Fibroblast of skin of scalp (primary cell): ENCODE measurements around the gene ACTR1B.
"Not testable (repeated sequence)": the region's sequence is repeated elsewhere in the genome, so short reads cannot be mapped to it uniquely, and the experiment has no call there.

Experiments
- DNase-seq: peaks from one replicate; pipeline ENCODE4 v3.0.0-alpha.2; 2013

The ACTR1B gene

DNA sequence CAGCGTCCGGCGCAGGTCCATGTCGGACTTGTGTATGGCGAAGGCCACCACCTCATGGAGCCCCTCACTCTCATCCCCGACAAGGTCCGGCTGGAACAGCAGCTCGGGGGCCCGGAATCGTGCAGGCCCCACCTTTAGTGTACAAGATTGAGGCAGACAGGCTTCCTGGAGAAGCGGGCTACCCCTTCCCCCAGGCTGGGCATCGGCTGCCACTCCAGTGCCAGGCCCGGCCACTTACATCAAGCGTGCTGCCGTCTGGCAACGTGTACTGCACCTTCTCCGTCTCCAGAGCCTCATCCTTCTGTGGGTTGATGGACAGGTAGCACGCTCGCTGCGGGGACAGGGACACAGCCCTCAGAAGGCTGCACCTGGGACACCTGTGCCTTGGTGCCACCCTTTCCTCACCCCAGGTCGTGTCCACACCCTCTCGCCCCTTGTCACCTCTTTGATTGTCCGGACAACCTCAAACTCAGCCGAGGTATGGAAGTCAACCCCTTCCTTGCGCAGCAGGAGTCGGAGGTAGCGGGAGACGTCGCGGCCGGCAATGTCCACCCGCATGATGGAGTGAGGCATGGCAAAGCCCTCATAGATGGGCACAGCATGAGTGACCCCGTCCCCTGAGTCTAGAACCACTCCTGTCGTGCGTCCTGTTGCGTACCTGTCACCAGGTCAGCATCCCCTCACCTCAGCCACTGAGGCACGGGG lies 5.7 kb downstream of the ACTR1B start:
- no peak for DNase-seq

DNA sequence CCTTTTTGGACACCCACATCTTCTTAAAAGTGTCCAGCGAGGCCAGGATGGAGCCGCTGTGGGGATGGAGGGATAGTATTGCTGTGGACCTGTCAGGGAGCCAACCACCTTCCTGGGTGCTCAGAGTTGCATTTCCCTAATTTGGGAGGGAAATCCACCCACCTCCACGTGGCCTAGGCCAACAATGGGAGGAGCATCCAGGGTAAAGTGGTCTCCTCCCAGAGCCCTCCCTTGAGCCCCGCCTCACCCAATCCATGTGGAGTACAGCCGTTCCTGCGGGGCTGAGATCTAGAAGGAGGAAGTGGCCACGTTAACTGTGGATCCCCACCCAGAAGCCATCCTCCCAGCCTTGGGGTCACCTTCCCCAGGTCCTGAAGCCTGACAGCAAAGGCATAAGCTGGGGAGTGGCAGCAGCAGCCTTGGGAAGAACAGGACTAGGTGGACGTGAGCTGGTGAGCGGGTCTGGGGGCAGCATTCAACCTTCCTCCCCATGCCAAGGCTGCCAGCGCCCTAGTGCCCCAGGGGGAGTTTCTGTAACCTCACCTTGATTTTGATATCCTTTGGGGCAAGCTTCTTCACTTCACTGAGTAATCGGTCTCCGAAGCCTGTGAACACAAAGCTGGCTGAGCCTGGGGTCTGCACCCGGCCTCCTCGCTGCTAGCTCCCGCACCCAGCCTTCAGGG lies 6.8 kb downstream of the ACTR1B start:
- DNase-seq = no peak

DNA sequence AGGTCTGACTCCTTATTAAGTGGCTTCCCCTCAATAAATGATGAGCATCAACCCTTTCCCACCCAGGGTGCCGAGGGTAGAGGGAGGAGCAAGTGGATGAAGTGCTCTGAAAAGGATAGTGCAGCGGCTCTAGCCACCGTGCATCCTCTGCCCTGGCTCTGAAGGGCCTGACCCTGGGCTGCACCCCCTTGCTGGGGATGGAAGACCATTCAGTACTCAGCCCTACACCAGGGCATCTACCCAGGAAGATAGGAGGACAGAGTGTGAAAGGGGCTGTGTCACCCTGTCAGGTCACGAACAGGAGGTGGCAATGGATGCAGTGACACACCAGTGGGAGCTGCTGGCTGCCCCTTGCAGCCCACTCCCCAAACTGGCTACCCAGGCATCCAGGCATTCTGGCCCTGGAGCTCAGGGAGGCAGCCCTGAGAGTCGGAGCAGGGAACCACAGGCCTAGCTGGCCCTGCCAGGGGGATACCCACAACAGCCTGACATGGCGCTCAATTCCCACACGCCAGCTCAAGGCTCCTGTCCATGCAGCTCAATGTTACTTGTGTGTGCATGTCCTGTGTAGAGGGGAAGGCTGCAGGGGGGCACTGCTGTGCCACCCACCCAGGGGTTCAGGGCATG lies 7.6 kb downstream of the ACTR1B start:
- no peak for DNase-seq

DNA sequence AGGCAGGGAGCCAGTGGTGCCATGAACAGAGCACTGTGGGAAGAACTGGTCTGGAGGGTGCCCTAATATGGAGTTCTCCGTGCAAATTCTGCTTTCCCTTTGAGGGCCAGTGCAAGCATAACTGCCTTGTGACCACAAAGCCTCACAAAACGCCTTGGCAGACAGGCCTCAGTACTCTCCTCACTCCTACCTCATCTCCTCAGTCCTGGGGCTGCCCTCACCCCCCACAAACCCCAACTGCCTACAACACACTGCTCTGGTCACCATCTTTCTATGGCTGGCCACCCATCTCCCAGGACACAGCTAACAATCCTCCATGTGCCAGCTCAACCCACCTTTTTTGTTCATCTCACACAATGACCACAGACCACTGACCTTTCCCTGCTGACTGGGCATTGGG lies 9.1 kb downstream of the ACTR1B start:
- no peak for DNase-seq

DNA sequence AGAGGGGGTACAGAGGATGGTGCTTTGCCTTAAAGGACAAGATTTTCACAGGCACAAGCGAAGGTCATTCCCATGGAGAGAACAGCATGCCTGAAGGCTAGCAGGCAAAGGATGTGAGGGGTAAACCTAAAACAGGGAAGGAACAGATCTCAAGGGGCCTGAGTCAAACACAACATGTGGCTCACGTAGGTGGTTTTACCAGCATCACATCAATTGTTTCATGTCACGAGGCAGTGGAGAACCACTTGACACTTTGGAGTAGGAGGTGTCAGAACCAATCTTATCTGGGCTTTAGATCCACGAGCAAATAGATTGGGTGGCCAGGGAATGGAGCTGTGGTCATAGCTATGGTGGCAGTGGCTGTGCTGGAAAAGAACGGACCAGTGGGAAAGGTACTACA lies 9.5 kb downstream of the ACTR1B start:
- DNase-seq = no peak

DNA sequence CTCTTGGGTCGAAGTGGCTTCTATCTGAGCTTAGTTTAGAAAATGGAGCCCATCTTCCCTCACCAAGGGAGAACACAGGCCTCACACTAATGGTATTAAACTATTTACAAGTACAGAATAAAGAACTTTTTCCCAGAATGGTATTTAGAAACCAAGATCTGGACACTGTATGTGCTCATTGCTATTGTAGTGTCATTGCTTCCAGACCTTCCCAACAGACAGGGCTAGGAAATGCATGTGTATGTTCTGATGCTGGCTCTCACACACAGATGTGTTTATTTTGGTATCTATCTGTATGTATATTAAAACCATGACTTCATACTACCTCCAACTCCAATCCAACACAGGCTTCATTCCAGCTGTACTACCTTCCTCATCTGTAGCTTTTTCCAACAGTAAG lies 10.0 kb downstream of the ACTR1B start:
- no peak for DNase-seq

DNA sequence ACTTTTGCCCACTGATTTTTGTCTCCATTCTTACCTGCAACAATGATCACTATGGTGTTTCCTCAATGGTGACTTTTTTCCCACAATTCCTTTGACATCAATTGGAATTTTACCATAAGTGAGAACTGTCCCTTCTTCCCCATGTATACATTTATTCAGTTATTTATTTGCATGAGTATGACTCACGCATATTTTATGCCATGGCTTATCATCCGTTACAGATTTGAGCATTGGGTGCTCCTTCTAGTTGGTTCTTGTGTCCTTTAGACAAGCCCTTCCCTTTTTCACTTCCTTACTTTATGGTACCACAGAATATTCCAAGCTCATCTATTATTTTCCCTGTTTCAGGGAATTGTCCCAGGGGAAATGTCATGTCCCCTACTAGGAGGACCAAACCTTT lies 10.4 kb downstream of the ACTR1B start:
- no peak for DNase-seq

DNA sequence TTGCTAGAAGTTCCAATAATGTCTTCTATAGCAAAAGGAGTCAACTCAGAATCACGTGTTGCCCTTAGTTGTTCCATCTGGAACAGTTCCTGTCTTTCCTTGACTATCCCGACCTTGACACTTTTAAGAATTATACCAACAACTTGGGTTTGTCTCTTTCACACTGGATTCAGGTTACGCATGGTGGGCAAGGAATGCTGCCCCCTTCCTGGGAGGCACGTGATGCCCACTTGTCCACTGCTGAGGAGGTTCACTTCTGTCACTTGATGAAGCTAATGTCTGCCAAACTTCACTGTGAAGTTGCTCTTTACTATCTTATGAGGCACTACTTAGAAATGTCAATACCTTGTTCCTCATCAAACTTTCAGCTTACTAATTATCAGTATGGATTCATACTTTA lies 12.7 kb downstream of the ACTR1B start:
- DNase-seq = no peak

DNA sequence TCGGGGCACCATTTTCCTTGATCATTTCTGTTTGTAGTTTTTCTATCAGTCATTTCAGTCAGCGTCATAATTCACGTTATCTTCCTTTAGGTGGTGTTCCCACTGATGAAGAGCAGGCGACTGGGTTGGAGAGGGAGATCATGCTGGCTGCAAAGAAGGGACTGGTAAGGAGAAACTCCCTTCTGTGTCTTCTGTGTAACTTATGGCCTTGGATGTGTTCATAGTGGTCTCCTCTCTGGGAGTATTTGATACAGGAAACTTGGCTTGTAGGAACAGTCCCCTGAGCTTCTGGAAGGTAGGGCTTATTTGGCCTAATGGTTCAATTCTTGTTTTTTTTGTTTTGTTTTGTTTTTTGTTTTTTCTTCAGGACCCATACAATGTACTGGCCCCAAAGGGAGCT lies 16.9 kb downstream of the ACTR1B start:
- no peak for DNase-seq

DNA sequence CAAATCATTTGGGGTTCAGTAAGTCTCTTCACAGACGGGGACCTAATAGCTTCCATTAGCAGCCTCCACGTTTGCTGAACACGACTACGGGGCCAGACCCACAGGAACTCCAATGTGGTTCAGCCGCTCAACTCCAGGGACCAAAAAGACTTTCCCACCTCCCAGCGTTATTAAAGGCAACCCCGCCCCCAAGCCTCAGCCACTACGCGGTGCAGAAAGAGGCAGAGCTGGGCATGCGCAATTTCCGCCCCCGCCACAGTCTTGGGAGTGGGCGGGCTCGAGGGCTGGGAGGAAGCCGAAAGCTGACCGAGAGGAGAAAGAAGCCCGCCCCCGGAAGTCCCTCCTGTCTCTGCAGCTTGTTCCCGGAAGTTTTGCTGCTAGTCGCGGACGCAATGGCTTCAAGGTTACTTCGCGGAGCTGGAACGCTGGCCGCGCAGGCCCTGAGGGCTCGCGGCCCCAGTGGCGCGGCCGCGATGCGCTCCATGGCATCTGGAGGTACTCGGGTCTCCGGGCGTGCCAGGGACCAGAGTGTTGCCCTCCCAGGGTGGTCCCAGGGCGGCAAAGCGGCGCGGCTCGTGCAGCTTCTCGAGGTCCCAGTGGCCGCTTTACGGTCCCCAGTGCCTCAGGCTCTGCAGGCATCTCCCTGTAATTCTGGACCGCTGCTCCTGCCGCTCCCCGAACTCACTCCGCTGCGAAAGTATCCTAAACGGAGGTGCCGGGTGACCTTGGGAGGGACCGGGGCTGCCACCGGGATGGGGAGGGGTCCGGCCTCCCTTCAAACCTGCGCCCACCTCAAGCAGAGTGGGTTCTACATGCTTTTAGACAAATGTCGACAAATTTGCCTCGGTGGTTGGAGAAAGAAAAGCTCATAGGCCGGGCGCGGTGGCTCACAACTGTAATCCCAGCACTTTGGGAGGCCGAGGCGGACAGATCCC lies 17.9 kb downstream of the ACTR1B start, which contains the start of gene COX5B:
Gene COX5B (plus strand): TSS at position 368 of the 935 bp plus-strand sequence. CDS start 25 bp downstream, at position 393.
- DNase-seq = peak; percentile 98

DNA sequence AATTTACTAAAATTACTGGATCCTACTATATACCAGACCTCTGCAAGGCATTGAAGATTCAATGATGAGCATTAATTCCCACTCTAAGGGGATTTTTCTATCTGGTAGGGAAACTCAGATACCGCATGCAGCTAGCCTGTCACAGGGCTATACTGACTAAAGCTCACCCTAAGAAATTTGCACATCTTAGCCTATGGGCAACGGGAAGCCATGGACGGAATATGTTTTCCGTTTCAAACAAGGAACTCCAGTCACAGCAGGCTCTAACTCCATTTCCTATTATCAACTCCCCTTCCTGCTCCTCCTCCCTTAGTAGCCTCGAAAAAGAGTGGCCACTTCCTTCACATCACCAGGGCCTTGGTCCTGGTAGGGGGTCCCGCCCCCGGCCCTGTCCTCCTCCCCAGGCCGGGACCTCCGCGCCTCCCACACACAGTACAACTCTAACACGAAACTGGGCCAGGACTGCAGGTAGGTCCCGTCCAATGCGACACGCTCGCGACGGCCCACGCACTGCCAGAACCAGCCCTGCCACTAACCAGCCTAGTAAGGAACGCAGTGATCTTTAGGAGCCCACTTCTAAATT lies 18.6 kb downstream of the ACTR1B start:
- DNase-seq = no peak

DNA sequence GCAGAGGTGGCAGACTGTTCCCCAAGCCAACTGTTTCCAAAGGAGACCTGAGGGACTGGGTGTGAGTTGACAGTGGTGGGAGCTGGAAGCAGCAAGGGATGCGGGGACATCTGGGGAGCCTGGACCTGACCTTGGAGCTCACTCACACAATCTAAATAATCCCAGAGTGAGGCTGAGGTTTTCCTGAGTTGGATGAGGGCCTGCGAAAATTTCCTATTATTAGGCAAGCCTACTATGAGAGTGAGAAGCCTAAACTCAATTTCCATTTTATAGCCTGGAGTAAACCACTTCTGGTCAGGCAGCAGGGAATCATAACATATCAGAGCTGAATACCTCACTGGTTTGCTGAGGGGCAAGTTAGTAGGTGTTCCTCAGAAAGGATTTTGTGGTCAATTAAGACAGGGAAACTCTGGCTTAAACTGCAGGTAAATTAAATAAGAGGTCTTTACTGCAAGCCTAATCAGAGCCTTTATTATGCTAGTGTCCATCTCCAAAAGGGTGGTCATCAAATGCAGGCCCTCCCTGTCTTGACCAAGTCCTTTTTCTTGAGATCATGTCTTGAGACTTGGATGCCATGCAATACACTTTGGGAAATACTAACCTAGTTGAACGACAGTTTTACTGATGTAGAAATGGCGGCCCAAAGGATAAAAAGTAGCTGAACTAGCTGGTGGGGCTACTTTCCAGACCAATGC lies 19.7 kb downstream of the ACTR1B start:
- no peak for DNase-seq

DNA sequence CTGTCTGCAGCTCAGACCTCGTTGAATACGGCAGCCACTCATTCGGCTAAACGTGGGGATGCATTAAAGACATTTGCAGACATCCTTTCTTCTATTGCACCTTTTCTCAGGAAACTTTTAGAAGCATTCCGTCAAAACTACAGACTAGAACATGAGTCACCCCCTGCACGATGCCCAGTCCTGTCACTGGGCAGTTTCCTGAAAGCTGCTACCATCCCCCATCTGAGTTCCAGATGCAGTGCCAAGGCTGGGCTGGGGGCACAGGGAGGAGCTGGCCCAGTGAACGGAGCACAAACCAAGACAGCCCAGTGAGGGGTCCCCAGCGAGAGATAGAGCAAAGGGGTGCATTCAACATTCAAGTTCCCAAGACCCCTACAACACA lies 37.8 kb downstream of the ACTR1B start:
- DNase-seq = not testable (repeated sequence)

DNA sequence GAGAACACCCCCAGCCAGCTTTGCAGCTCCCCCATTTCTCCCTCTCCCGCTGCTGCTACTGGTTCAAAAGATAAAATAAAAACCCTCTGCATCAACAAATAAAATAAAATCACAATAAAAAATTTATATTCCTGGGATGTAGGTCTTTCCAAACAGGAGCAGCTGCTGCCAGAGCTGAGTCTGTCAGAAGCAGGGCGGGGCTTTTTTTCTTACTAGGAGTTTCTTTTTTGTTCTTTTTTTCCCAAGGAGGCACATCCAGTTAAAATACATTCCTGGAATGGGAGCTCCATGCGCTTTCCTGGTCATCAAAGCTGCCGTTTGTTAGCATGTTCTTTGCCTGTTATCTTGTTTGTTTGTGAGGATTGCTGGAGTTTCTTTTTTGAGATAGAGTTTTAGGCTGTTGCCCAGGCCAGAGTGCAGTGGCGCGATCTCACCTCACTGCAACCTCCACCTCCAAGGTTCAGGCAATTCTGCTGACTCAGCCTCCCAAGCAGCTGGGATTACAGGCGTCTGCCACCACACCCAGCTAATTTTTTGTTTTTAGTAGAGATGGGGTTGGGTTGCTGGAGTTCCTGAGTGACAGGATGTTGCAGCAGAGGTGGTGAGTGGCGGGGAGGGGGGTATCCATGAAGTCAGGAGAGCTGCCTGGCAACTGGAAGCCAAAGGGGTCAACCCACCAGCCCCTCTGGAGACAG lies 38.3 kb downstream of the ACTR1B start:
- DNase-seq = not testable (repeated sequence)

DNA sequence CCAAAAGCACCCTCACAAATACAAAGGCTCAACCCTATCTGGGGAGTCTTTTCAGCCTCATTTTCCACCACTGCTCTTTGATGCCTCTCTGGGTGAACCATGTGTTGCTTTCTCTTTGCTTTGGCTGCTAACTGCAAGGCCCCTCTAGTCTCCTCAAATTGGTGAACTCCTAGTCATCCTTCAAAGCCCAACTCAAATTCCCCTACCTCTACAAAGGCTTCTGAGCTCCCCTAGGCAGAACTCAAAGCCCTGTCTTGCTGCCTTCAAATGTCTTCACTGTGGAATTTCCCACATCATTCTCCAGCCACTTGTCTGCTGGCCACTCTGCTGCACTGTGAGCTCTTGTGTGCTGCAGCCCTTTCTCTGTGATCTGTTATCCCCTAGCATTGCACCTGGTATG lies 40.9 kb downstream of the ACTR1B start:
- DNase-seq = not testable (repeated sequence)

DNA sequence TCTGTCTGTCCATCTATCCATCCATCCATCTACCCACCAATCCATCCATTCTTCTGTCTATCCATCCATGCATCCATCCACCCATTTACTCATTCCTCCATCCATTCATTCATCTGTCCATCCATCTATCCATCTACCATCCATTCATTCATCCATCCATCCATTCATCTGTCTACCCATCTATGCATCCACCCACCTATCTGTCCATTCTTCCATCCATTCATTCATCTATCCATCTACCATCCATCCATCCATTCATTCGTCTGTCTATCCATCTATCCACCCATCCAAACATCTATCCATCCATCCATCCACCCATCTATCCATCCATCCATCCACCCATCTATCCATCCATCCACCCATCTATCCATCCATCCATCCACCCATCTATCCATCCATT lies 43.4 kb downstream of the ACTR1B start:
- DNase-seq = not testable (repeated sequence)

DNA sequence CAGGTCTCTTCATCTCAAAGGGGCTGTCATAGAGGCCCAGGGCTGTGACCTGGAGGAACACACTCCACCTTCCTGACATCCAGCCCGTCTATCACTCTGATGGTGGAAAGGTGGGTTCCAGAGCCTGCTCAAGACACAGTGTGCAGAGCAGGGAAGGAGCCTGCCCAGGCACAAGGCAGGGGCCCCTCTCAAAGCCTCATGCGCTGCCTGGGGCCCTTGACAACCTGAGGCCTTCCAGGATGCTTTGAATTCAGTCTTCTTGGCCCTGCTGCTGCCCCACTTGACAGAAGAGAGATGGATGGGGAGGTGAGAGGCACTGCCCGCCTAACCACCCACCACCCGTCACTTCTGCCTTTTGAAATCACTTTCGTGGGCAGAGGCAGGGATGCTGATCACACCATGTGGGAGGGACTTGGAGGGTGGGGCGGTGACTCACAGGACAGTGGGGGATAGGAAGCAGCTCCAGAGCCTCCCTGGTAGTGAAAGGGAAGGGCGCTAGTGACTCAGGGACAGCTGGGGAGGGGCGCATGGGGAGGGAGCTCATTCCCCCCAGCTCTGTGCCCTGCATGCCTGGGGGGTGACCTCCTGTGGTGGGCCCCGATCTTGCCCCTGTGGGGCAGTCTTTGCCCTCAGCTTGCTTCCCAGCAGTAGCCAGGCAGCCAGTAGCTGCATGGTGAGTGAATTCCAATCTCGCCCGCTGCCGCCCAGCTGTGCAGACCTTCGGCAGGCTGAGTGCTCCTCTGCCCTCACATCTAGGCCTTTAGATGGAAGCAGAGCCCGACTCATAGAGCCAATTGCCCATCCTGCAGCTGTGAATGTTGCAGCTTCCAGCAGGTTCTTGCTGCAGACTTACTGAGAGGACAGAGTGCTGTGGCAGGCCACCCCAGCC lies 44.7 kb downstream of the ACTR1B start:
- peak; percentile 30 for DNase-seq

DNA sequence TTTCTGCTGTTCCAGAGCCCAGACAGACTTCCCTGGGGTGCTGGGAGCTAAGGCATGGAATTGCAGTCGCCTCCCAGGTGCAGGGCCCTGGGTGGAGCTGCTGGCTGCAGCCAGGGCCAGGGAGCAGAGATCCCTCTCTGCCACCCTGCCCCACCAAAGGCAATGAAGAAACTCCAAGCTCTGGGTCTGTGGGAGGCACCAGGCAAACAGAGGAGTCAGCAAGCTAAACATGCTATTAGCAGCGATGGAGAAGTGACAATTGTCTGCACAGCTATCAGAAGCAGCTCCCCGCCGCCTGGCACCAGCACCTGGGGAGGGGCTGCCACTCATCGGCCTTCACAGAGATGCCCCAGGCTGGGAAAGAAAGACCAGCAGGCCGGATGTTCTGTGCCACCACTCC lies 45.9 kb downstream of the ACTR1B start:
- DNase-seq = no peak

DNA sequence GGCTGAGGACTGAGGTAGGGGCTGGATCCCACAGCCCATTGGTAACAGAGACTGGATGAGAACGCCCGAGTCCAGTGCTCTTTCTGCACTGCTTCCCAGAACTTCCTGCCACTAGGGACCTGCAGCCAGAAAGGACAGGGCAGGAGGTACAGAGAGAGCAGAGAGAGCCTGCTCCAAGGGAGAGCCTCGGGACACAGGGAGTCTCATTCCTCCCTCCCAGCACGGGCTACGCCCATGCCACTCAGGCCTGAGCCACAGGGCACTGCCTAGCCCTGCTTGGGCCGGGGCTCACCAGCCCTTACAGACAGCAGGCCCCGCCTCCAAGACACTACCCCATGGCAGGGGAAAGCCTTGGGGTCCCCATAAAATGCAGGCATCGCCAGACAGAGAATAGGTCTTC lies 48.1 kb downstream of the ACTR1B start:
- not testable (repeated sequence) for DNase-seq

DNA sequence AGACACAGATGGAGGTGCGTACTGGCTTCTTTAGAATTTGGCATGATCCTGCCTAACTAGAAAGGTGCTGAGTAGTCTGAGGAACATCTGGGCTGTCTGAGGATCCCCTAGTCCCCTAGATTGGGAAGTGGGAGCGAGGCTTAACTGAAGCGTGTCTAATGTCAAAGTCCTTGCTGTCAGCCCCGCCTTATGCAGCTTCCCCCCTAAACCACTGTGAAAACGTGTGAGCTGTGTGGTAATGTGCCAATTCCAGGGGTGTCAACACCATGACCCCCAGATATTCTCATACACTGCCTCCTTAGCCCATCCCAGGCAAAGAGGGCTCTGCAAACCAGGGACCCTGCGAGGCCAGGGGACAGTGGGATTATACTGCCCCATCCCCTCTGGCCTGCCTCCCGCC lies 51.9 kb downstream of the ACTR1B start:
- not testable (repeated sequence) for DNase-seq
